MM.1S (cell line): ENCODE results near the gene KCNIP3.
"Not testable (repeated sequence)": the region's sequence is repeated elsewhere in the genome, so short reads cannot be mapped to it uniquely, and the experiment has no call there.

Source experiments
- CTCF ChIP-seq: fragments of 300-600 bp; sonication (generic); IDR thresholded peaks from 2 replicates; pipeline ENCODE4 v1.5.1; 2016; ENCODE audit warnings: antibody characterized with exemption, low read length, mixed read lengths
- EZH2 ChIP-seq: fragments of 300-600 bp; sonication (generic); optimal IDR thresholded peaks from 2 replicates; pipeline ENCODE3; 2017; ENCODE audit warnings: low read depth, mild to moderate bottlenecking, antibody characterized with exemption, low read length, mixed read lengths
- EZH2phosphoT487 ChIP-seq: fragments of 300-600 bp; sonication (generic); IDR thresholded peaks from 2 replicates; pipeline ENCODE4 v1.6.1; 2018; ENCODE audit warnings: antibody characterized with exemption, low read length

GRCh38 chr2:95403204-95403721 is 106.1 kb downstream of the KCNIP3 start:
- TF ChIP-seq EZH2, EZH2phosphoT487: not testable (repeated sequence)
- peak; percentile 45 for TF ChIP-seq CTCF
